Measurements from ENCODE around the gene ARAP1.

GRCh38 chr11:72781313-72782080, 29.3 kb upstream of the ARAP1 start:
- TF ChIP-seq CTCF (conservative IDR thresholded peaks at IDR 0.05 in 1 of 2, IDR thresholded peaks at IDR 0.05 in 1 of 2; ENCODE audit: low read depth in 1 of 2, low read length in 2 of 2) = no peak
- no peak for TF ChIP-seq EZH2 (IDR thresholded peaks at IDR 0.05; ENCODE audit: low read length, missing control alignments)
